H1 (cell line): ENCODE measurements around the gene ITGA8. TPM values are rescaled to one million over a fixed set of nuclear protein-coding genes. Genes with fewer than 3 reads are reported as not detected.

Experiments
- CTBP2 ChIP-seq: IDR thresholded peaks from 2 replicates; pipeline ENCODE4 v1.7.0; 2011; ENCODE audit warnings: borderline replicate concordance, mild to moderate bottlenecking, moderate library complexity, mixed read lengths, low read length; ENCODE audit not compliant: insufficient read depth, insufficient read length
- JUN ChIP-seq: IDR thresholded peaks from 2 replicates; pipeline ENCODE4 v1.6.1; 2011; ENCODE audit warnings: low read depth, mild to moderate bottlenecking, improper control_type of control experiment, low read length
- KDM4A ChIP-seq: IDR thresholded peaks from one replicate; pipeline ENCODE4 v1.7.1; 2012; ENCODE audit warnings: low read depth, mild to moderate bottlenecking, moderate library complexity, low read length, inconsistent platforms; ENCODE audit not compliant: severe bottlenecking
- KDM5A ChIP-seq: fragments of 200-600 bp; IDR thresholded peaks from 2 replicates; pipeline ENCODE4 v1.7.1; 2012; ENCODE audit warnings: mild to moderate bottlenecking, low read length, inconsistent platforms, mixed read lengths
- RAD21 ChIP-seq, 2 experiments: IDR thresholded peaks in 1 of 2; conservative IDR thresholded peaks in 1 of 2; 2 replicates each; pipeline ENCODE4 v1.6.1; 2011; ENCODE audit warnings: low read depth in 2 of 2, low read length in 2 of 2, improper control_type of control experiment in 1 of 2, inconsistent platforms in 1 of 2, mild to moderate bottlenecking in 1 of 2, moderate library complexity in 1 of 2
- SIX5 ChIP-seq: IDR thresholded peaks from 2 replicates; pipeline ENCODE4 v1.6.1; 2011; ENCODE audit warnings: mild to moderate bottlenecking, low read depth, low read length
- SP2 ChIP-seq: IDR thresholded peaks from 2 replicates; pipeline ENCODE4 v1.6.1; 2012; ENCODE audit warnings: mild to moderate bottlenecking, low read length, inconsistent platforms
- polyA plus RNA-seq, 7 experiments: library from polyadenylated mRNA; depleted of rRNA in 3 of 7; stranded (reverse) in 5 of 7; unstranded in 2 of 7; fragments of >200 nt in 5 of 7; fragments of 200-250 nt in 2 of 7; gene quantifications; 1 replicate in 5 of 7; 2 replicates in 1 of 7; 4 replicates in 1 of 7; pipeline versions ENCODE4 v1.2.1 to v1.2.3, GENCODE V29; 2011 to 2013; ENCODE audit warnings: missing spikeins in 2 of 7, mixed read lengths in 2 of 7
- total RNA-seq: library from RNA; stranded (reverse); fragmentation: NEBNext Ultra II Directional; extraction: Animal tissue kit (Norgen Biotek cat#: 25700); gene quantifications from 2 replicates; pipeline ENCODE4 v1.2.1, GENCODE V29; 2021
- TF ChIP-seq, protein P1 (sequence below): fragments of 300-600 bp; sonication (generic); IDR thresholded peaks from 2 replicates; pipeline ENCODE4 v1.7.1; 2012; ENCODE audit warnings: low read length, moderate library complexity, mild to moderate bottlenecking, inconsistent platforms; ENCODE audit not compliant: insufficient replicate concordance
- TF ChIP-seq, protein P2 (sequence below): IDR thresholded peaks from 2 replicates; pipeline ENCODE4 v1.6.1; 2012; ENCODE audit warnings: low read length, inconsistent platforms

The ITGA8 gene
- total and polyA plus RNA-seq, 2 of the 8 experiments (the other 6 are each of a cell fraction or from before 2014, with no cell fraction given), result not detected

DNA sequence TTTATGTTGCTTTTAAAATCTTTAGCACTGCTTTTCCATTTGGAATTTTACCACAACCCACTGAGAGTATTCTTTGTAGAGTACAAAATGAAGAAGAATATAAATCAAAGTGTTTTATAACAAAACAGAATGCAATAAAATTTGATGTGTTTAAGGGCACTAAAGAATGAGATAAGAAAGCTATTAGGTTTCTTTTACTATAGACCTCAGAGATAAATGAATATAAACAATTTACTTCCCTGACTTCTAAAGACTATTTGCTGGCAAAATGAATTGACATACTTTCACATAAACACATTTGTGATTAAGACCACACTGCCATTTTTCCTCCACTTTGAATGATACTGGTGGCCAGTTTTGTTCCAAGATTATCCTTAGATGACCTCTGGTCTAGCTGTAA, 124.5 kb downstream of the ITGA8 start (continued):
- TF ChIP-seq, protein P1, sequence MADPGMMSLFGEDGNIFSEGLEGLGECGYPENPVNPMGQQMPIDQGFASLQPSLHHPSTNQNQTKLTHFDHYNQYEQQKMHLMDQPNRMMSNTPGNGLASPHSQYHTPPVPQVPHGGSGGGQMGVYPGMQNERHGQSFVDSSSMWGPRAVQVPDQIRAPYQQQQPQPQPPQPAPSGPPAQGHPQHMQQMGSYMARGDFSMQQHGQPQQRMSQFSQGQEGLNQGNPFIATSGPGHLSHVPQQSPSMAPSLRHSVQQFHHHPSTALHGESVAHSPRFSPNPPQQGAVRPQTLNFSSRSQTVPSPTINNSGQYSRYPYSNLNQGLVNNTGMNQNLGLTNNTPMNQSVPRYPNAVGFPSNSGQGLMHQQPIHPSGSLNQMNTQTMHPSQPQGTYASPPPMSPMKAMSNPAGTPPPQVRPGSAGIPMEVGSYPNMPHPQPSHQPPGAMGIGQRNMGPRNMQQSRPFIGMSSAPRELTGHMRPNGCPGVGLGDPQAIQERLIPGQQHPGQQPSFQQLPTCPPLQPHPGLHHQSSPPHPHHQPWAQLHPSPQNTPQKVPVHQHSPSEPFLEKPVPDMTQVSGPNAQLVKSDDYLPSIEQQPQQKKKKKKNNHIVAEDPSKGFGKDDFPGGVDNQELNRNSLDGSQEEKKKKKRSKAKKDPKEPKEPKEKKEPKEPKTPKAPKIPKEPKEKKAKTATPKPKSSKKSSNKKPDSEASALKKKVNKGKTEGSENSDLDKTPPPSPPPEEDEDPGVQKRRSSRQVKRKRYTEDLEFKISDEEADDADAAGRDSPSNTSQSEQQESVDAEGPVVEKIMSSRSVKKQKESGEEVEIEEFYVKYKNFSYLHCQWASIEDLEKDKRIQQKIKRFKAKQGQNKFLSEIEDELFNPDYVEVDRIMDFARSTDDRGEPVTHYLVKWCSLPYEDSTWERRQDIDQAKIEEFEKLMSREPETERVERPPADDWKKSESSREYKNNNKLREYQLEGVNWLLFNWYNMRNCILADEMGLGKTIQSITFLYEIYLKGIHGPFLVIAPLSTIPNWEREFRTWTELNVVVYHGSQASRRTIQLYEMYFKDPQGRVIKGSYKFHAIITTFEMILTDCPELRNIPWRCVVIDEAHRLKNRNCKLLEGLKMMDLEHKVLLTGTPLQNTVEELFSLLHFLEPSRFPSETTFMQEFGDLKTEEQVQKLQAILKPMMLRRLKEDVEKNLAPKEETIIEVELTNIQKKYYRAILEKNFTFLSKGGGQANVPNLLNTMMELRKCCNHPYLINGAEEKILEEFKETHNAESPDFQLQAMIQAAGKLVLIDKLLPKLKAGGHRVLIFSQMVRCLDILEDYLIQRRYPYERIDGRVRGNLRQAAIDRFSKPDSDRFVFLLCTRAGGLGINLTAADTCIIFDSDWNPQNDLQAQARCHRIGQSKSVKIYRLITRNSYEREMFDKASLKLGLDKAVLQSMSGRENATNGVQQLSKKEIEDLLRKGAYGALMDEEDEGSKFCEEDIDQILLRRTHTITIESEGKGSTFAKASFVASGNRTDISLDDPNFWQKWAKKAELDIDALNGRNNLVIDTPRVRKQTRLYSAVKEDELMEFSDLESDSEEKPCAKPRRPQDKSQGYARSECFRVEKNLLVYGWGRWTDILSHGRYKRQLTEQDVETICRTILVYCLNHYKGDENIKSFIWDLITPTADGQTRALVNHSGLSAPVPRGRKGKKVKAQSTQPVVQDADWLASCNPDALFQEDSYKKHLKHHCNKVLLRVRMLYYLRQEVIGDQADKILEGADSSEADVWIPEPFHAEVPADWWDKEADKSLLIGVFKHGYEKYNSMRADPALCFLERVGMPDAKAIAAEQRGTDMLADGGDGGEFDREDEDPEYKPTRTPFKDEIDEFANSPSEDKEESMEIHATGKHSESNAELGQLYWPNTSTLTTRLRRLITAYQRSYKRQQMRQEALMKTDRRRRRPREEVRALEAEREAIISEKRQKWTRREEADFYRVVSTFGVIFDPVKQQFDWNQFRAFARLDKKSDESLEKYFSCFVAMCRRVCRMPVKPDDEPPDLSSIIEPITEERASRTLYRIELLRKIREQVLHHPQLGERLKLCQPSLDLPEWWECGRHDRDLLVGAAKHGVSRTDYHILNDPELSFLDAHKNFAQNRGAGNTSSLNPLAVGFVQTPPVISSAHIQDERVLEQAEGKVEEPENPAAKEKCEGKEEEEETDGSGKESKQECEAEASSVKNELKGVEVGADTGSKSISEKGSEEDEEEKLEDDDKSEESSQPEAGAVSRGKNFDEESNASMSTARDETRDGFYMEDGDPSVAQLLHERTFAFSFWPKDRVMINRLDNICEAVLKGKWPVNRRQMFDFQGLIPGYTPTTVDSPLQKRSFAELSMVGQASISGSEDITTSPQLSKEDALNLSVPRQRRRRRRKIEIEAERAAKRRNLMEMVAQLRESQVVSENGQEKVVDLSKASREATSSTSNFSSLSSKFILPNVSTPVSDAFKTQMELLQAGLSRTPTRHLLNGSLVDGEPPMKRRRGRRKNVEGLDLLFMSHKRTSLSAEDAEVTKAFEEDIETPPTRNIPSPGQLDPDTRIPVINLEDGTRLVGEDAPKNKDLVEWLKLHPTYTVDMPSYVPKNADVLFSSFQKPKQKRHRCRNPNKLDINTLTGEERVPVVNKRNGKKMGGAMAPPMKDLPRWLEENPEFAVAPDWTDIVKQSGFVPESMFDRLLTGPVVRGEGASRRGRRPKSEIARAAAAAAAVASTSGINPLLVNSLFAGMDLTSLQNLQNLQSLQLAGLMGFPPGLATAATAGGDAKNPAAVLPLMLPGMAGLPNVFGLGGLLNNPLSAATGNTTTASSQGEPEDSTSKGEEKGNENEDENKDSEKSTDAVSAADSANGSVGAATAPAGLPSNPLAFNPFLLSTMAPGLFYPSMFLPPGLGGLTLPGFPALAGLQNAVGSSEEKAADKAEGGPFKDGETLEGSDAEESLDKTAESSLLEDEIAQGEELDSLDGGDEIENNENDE, result no peak
- TF ChIP-seq KDM4A (no peak), SP2 (no peak), SIX5 (no peak), CTBP2 (no peak), RAD21 (IDR thresholded peaks at IDR 0.05 in 1 of 2, conservative IDR thresholded peaks at IDR 0.05 in 1 of 2; ENCODE audit: low read depth in 2 of 2, low read length in 2 of 2) (no peak), KDM5A (no peak), JUN (no peak)
- TF ChIP-seq, protein P2, sequence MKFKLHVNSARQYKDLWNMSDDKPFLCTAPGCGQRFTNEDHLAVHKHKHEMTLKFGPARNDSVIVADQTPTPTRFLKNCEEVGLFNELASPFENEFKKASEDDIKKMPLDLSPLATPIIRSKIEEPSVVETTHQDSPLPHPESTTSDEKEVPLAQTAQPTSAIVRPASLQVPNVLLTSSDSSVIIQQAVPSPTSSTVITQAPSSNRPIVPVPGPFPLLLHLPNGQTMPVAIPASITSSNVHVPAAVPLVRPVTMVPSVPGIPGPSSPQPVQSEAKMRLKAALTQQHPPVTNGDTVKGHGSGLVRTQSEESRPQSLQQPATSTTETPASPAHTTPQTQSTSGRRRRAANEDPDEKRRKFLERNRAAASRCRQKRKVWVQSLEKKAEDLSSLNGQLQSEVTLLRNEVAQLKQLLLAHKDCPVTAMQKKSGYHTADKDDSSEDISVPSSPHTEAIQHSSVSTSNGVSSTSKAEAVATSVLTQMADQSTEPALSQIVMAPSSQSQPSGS, result no peak
